SH-SY5Y (cell line): ENCODE data around the gene SOX15.

Experiments
- GATA2 ChIP-seq: IDR thresholded peaks from 2 replicates; pipeline ENCODE4 v1.6.1; 2011; ENCODE audit warnings: mild to moderate bottlenecking, low read depth, low read length
- GATA3 ChIP-seq: IDR thresholded peaks from 2 replicates; pipeline ENCODE4 v1.6.1; 2011; ENCODE audit warnings: low read depth, mild to moderate bottlenecking, low read length, moderate library complexity

DNA sequence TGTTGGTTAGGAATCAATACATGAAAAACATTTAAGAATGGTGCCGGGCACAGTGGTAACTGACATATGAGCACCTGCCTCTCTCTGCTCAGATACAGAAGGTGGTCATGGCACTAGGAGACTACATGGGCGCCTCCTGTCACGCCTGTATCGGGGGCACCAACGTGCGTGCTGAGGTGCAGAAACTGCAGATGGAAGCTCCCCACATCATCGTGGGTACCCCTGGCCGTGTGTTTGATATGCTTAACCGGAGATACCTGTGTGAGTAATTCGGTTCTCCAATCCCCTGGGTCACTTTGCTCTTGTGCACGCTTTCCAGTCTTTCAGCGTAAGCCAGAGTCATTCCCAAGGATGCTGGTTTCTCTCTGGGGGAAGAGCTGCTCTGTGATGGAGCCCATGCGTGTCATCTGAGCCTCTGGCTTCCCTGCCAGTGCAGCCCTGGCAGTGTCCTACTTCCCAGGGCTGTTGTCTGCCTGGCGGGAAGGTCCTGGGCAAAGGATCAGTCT, 13.4 kb downstream of the SOX15 start:
- TF ChIP-seq GATA2 (no peak), GATA3 (no peak)
